ENCODE measurements around the gene GYPA.
"Not testable (repeated sequence)": the region's sequence is repeated elsewhere in the genome, so short reads cannot be mapped to it uniquely, and the experiment has no call there.

The GYPA gene

DNA sequence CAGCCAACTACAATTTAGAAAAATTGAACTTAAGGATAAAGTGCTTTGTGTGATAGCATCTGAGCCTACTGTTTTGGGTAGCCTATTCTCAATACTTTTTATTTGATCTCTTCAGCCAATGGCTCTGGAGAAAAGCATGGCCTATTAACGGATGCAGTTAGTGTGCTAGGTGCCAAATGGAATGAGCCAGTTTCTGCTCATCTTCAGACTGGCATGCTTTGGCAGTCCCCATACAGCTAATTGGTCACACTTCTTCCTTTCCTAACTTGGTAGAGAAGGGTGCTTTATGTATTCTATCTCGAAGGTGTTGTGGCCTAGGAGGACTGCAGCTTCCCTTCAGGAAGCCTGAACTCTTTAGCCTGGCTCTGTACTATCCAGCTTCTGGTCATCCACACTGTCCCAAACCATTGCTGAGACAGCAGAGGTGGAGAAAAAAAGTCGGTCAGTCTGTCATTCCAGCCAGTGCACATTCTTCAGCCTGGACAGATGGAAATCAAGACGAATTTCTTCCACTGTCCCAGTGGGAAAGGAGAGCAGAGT, 11.1 kb downstream of the GYPA start:
- H3K36me3 ChIP-seq (ENCODE audit: insufficient read depth, low read length); DNase-seq (ENCODE audit: low read depth, low spot score); H3K27ac ChIP-seq; H3K4me3 ChIP-seq; H3K9me3 ChIP-seq (ENCODE audit: low read depth, low read length); H3K9ac ChIP-seq (ENCODE audit: insufficient read length): not testable (repeated sequence)

GRCh38 chr4:144128709-144129320, 11.7 kb downstream of the GYPA start:
- DNase-seq (ENCODE audit: low read depth, low spot score); H3K9me3 ChIP-seq (ENCODE audit: low read depth, low read length); H3K9ac ChIP-seq (ENCODE audit: insufficient read length): not testable (repeated sequence)

DNA sequence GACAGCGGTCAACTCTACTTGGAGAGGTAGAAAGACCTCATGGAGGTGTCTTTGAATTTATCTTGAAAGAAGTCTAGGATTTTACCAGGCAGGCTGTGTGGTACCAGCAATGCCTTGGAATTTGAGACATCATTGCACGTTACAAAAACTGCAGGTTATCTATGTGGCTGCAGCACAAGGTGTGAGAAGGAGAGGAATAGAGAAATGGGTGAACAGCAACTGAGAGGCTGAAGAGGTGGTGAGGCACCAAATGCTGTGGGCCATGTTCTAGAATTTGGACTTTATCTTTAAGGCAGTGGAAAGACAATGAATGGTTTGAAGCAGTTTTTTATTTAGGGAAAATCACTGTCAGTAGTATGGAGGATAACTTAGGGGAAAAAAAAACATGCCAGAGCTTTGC, 15.4 kb downstream of the GYPA start:
- H3K4me3 ChIP-seq; H3K9me3 ChIP-seq (ENCODE audit: low read depth, low read length); H3K36me3 ChIP-seq (ENCODE audit: insufficient read depth, low read length); H3K27ac ChIP-seq; DNase-seq (ENCODE audit: low read depth, low spot score); H3K9ac ChIP-seq (ENCODE audit: insufficient read length): not testable (repeated sequence)

More at GRCh38 chr4:144128709-144129320, 11.7 kb downstream of the GYPA start:
- not testable (repeated sequence) for H3K27ac ChIP-seq; H3K4me3 ChIP-seq; H3K36me3 ChIP-seq (ENCODE audit: insufficient read depth, low read length)

GRCh38 chr4:144123982-144124635, 16.4 kb downstream of the GYPA start:
- not testable (repeated sequence) for H3K9ac ChIP-seq (ENCODE audit: insufficient read length); H3K27ac ChIP-seq; H3K9me3 ChIP-seq (ENCODE audit: low read depth, low read length); H3K4me3 ChIP-seq; DNase-seq (ENCODE audit: low read depth, low spot score); H3K36me3 ChIP-seq (ENCODE audit: insufficient read depth, low read length)

- not testable (repeated sequence) for H3K27ac ChIP-seq; H3K9me3 ChIP-seq (ENCODE audit: low read depth, low read length); H3K36me3 ChIP-seq (ENCODE audit: insufficient read depth, low read length); DNase-seq (ENCODE audit: low read depth, low spot score); H3K4me3 ChIP-seq; H3K9ac ChIP-seq (ENCODE audit: insufficient read length)
Observed at GRCh38 chr4:144123269-144123668, 17.2 kb downstream of the GYPA start.

- not testable (repeated sequence) for H3K27ac ChIP-seq; H3K4me3 ChIP-seq; DNase-seq (ENCODE audit: low read depth, low spot score); H3K36me3 ChIP-seq (ENCODE audit: insufficient read depth, low read length); H3K9me3 ChIP-seq (ENCODE audit: low read depth, low read length); H3K9ac ChIP-seq (ENCODE audit: insufficient read length)
Observed at GRCh38 chr4:144119752-144120151, 20.8 kb downstream of the GYPA start.

DNA sequence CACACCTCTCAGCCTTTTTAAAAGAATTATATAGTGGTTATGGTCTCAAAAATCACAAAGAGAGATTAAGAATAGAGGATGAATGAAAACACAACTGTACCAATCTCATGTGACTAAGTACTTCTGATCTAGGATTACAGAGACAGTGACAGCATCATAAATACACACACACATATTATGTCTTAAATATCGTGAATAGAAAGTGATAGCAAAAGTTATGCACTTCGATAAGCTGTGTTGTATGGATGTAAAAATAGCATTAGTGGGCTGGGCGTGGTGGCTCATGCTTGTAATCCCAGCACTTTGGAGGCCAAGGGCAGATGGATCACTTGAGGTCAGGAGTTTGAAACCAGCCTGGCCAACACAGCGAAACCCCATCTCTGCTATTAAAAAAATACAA, 25.0 kb downstream of the GYPA start:
- Histone ChIP-seq H3K27ac (no peak overlapping the region), H3K4me3 (no peak overlapping the region), H3K9ac (ENCODE audit: insufficient read length) (no peak overlapping the region), H3K36me3 (ENCODE audit: insufficient read depth, low read length) (no peaks in the 10 kb centered on the region), H3K9me3 (ENCODE audit: low read depth, low read length) (no peaks in the 10 kb centered on the region)
- no peak for DNase-seq (ENCODE audit: low read depth, low spot score)
- TF ChIP-seq POLR2AphosphoS5 (IDR thresholded peaks at IDR 0.05; ENCODE audit: borderline replicate concordance, low read depth, low read length) = no peak
- no peak for TF ChIP-seq EZH2 (IDR thresholded peaks at IDR 0.05)
- TF ChIP-seq FOXP2 (optimal IDR thresholded peaks at IDR 0.05; ENCODE audit: control extremely low read depth, extremely low read length, insufficient read depth) = no peak

DNA sequence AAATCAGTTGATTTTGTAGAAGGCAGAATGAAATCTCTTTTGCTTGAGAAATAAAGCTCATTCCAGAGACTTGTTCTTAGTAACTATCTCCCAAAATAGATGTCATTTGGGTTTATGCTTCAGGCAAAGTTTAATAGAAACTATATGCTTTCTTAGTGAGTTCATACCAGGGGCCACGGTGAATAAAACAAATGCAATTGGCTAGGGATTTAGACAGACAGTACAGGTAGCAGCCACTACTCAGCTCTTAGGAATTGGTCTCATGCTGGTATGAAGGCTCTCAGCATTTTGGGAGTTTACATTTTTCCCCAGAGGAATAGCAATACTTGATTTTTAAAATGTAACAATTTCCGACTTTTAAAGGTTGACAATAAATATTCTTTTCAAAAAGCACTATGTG, 27.0 kb downstream of the GYPA start:
- Histone ChIP-seq H3K4me3 (no peak overlapping the region), H3K9ac (ENCODE audit: insufficient read length) (no peak overlapping the region), H3K36me3 (ENCODE audit: insufficient read depth, low read length) (no peaks in the 10 kb centered on the region), H3K9me3 (ENCODE audit: low read depth, low read length) (no peaks in the 10 kb centered on the region), H3K27ac (no peak overlapping the region)
- no peak for DNase-seq (ENCODE audit: low read depth, low spot score)
- no peak for TF ChIP-seq EZH2 (IDR thresholded peaks at IDR 0.05)
- TF ChIP-seq POLR2AphosphoS5 (IDR thresholded peaks at IDR 0.05; ENCODE audit: borderline replicate concordance, low read depth, low read length) = no peak
- TF ChIP-seq FOXP2 (optimal IDR thresholded peaks at IDR 0.05; ENCODE audit: control extremely low read depth, extremely low read length, insufficient read depth) = no peak

DNA sequence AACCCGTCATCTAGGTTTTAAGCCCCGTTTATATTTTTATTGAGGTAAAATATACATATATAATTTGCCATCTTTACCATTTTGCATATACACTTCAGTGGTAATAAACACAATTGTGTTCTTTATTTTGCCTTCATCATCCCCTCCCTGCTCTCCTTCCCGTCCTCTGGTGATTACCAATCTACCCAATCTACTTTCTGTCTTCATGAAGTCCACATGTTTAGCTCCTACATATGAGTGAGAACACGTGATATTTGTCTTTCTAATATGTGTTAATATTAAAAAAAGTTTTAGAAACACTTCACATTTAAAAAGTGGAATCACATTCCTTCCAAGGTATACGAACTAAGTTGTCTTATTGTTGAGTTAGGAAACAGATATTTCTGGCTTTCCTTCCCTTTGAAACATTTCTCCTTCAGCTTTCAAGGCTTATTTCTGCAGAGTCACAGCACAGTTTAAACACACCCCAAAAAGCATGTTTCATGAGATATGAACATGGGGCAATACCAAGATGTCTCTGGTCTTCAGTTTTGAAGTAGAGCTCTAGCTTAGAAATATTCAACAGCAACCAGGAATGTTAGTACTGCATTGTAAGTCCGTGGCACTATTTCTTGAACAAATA, 35.9 kb downstream of the GYPA start:
- Histone ChIP-seq H3K4me3 (no peak overlapping the region), H3K9ac (ENCODE audit: insufficient read length) (no peak overlapping the region), H3K9me3 (ENCODE audit: low read depth, low read length) (no peaks in the 10 kb centered on the region), H3K36me3 (ENCODE audit: insufficient read depth, low read length) (no peaks in the 10 kb centered on the region), H3K27ac (no peak overlapping the region)
- no peak for DNase-seq (ENCODE audit: low read depth, low spot score)
- TF ChIP-seq EZH2 (IDR thresholded peaks at IDR 0.05) = no peak
- TF ChIP-seq POLR2AphosphoS5 (IDR thresholded peaks at IDR 0.05; ENCODE audit: borderline replicate concordance, low read depth, low read length) = no peak
- TF ChIP-seq FOXP2 (optimal IDR thresholded peaks at IDR 0.05; ENCODE audit: control extremely low read depth, extremely low read length, insufficient read depth) = no peak

DNA sequence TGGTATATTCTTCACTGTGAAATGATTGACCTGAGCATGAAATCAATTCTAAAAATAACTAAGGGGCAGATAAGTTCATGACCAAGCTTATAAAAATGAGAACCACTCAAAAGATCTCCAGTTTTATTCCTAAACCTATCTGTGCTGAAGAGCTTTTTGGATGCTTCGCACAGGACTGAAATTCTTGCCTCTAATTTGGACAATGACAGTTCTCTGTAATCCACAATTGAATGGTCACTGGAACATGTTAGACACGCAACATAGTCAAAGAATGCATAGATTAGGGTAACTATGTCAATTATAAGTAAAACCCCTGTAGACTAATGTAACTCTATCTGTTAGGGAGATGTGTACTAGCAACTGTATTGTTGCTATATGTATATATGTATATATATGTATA, 42.7 kb downstream of the GYPA start:
- not testable (repeated sequence) for DNase-seq (ENCODE audit: low read depth, low spot score); H3K4me3 ChIP-seq; H3K9me3 ChIP-seq (ENCODE audit: low read depth, low read length); H3K36me3 ChIP-seq (ENCODE audit: insufficient read depth, low read length); H3K27ac ChIP-seq; H3K9ac ChIP-seq (ENCODE audit: insufficient read length)

DNA sequence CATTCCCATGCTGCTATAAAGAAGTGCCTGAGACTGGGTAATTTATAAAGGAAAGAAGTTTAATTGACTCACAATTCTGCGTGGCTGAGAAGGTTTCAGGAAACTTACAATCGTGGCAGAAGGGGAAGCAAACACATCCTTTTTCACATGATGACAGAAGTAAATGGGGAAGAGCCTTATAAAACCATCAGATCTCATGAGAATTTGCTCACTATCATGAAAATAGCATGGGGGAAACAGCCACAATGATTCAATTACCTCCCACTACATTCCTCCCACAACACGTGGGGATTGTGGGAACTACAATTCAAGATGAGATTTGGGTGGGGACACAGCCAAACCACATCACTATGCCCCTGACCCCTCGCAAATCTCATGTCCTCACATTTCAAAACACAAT, 46.5 kb downstream of the GYPA start:
- not testable (repeated sequence) for H3K27ac ChIP-seq; H3K9me3 ChIP-seq (ENCODE audit: low read depth, low read length)

GRCh38 chr4:144091181-144091580, 49.3 kb downstream of the GYPA start:
- not testable (repeated sequence) for DNase-seq (ENCODE audit: low read depth, low spot score); H3K36me3 ChIP-seq (ENCODE audit: insufficient read depth, low read length); H3K4me3 ChIP-seq; H3K27ac ChIP-seq; H3K9ac ChIP-seq (ENCODE audit: insufficient read length); H3K9me3 ChIP-seq (ENCODE audit: low read depth, low read length)

More for the DNA sequence above, 46.5 kb downstream of the GYPA start:
- H3K4me3 ChIP-seq; H3K9ac ChIP-seq (ENCODE audit: insufficient read length); DNase-seq (ENCODE audit: low read depth, low spot score); H3K36me3 ChIP-seq (ENCODE audit: insufficient read depth, low read length): not testable (repeated sequence)

All from SK-N-MC (cell line).